ENCODE results near the gene CAPS2. TPM values are rescaled to one million over a fixed set of nuclear protein-coding genes. Genes with fewer than 3 reads are reported as not detected.

CAPS2 gene
- total and polyA plus RNA-seq, 9 of the 15 experiments (the other 6 are each of a cell fraction or from before 2014, with no cell fraction given), result 0.10 to 0.82 (median 0.47) TPM; not detected in 1

GRCh38 chr12:75239987-75240386, 90.1 kb downstream of the CAPS2 start:
- Histone ChIP-seq H3K36me3 (ENCODE audit: control insufficient read depth, insufficient read depth, low read length) (no peaks in the 10 kb centered on the region), H4K20me1 (replicated peaks; ENCODE audit: control insufficient read depth, insufficient read depth, low read length) (no peaks in the 10 kb centered on the region), H3K4me2 (ENCODE audit: insufficient read depth, low read length) (no peak overlapping the region), H3K9me1 (ENCODE audit: control insufficient read depth, insufficient read depth, low read length) (no peaks in the 10 kb centered on the region), H3K27ac (ENCODE audit: extremely low read depth, low read depth, low read length) (no peak overlapping the region), H3K9ac (ENCODE audit: insufficient read depth in 1 of 2, low read depth in 2 of 2, low read length in 2 of 2) (no peak overlapping the region), H3K79me2 (ENCODE audit: control insufficient read depth, insufficient read depth, low read length) (no peaks in the 10 kb centered on the region), H3K4me1 (replicated peaks in 1 of 2; ENCODE audit: control insufficient read depth in 2 of 2, insufficient read depth in 2 of 2, low read length in 2 of 2) (no peaks in the 10 kb centered on the region), H2AFZ (ENCODE audit: low read depth, low read length) (no peak overlapping the region), H3K27me3 (ENCODE audit: control insufficient read depth in 2 of 2, insufficient read depth in 2 of 2, low read length in 2 of 2) (no peaks in the 10 kb centered on the region), H3K4me3 (no peak overlapping the region), H3K9me3 (replicated peaks; ENCODE audit: control insufficient read depth, insufficient read depth, low read depth, low read length) (no peaks in the 10 kb centered on the region; the same call in none of the 2 replicates)
- DNase-seq (ENCODE audit: extremely low read depth in 1 of 4, low spot score in 3 of 4), result no peak
- BruUV-seq (replicated peaks), result no TSS peak
- intact Hi-C loops (cut with micrococcal nuclease) (no loop called here), in situ Hi-C loops (cut with MboI) (no loop called here)
- ChIA-PET CTCF (ENCODE audit: low intra/inter-chr PET ratio) (no interaction called here), POLR2A (no interaction called here)
- TF ChIP-seq SMARCB1 (IDR thresholded peaks at IDR 0.05; ENCODE audit: insufficient read length, low read depth) (no peak), ZBTB12 (CRISPR knock-in tag; IDR thresholded peaks at IDR 0.05) (no peak), HIVEP1 (CRISPR knock-in tag; IDR thresholded peaks at IDR 0.05) (no peak), TEAD1 (CRISPR knock-in tag; IDR thresholded peaks at IDR 0.05) (no peak), SIX5 (IDR thresholded peaks at IDR 0.05; ENCODE audit: borderline replicate concordance in 1 of 2, insufficient read depth in 1 of 2, low read depth in 1 of 2, low read length in 2 of 2) (no peak)
- ATAC-seq, result no peak
- no peak for FAIRE-seq

- Histone ChIP-seq H3K4me3 (no peak overlapping the region), H3K4me2 (ENCODE audit: insufficient read depth, low read length) (no peak overlapping the region), H4K20me1 (replicated peaks; ENCODE audit: control insufficient read depth, insufficient read depth, low read length) (no peaks in the 10 kb centered on the region), H2AFZ (ENCODE audit: low read depth, low read length) (no peak overlapping the region), H3K9me1 (ENCODE audit: control insufficient read depth, insufficient read depth, low read length) (no peaks in the 10 kb centered on the region), H3K9ac (ENCODE audit: insufficient read depth in 1 of 2, low read depth in 2 of 2, low read length in 2 of 2) (no peak overlapping the region), H3K27me3 (ENCODE audit: control insufficient read depth in 2 of 2, insufficient read depth in 2 of 2, low read length in 2 of 2) (no peaks in the 10 kb centered on the region), H3K9me3 (replicated peaks; ENCODE audit: control insufficient read depth, insufficient read depth, low read depth, low read length) (no peaks in the 10 kb centered on the region), H3K79me2 (ENCODE audit: control insufficient read depth, insufficient read depth, low read length) (no peaks in the 10 kb centered on the region), H3K27ac (ENCODE audit: extremely low read depth, low read depth, low read length) (no peak overlapping the region), H3K36me3 (ENCODE audit: control insufficient read depth, insufficient read depth, low read length) (no peaks in the 10 kb centered on the region), H3K4me1 (replicated peaks in 1 of 2; ENCODE audit: control insufficient read depth in 2 of 2, insufficient read depth in 2 of 2, low read length in 2 of 2) (no peaks in the 10 kb centered on the region)
- TF ChIP-seq MTA3 (IDR thresholded peaks at IDR 0.05; ENCODE audit: borderline replicate concordance) (no peak), EGR1 (conservative IDR thresholded peaks at IDR 0.05) (no peak), POLR3A (IDR thresholded peaks at IDR 0.05; ENCODE audit: borderline replicate concordance, extremely low read depth, insufficient read depth, insufficient read length) (no peak), MYBL2 (IDR thresholded peaks at IDR 0.05; ENCODE audit: low read depth) (no peak), MYBL2 (CRISPR knock-in tag; IDR thresholded peaks at IDR 0.05; ENCODE audit: borderline replicate concordance) (no peak), MAZ (CRISPR knock-in tag; conservative IDR thresholded peaks at IDR 0.05 in 1 of 2, IDR thresholded peaks at IDR 0.05 in 1 of 2) (no peak)
- CTCF ChIA-PET (ENCODE audit: low intra/inter-chr PET ratio), result no interaction called here
- no peak for DNase-seq (ENCODE audit: extremely low read depth in 1 of 4, low spot score in 3 of 4)
- no TSS peak for BruUV-seq (replicated peaks)
- intact Hi-C loops (cut with micrococcal nuclease) (no loop called here), in situ Hi-C loops (cut with MboI) (no loop called here)
- POLR2A ChIA-PET, result no interaction called here
- WGBS (ENCODE audit: insufficient coverage, low coverage, missing lambda C conversion rate), result 8% methylated on average over 1 of the region's 1 CpG
- FAIRE-seq, result no peak
- no peak for ATAC-seq
Observed at GRCh38 chr12:75236206-75236605, 93.9 kb downstream of the CAPS2 start.
